K562 (cell line): Measurements from ENCODE around the gene PACRG. TPM values are rescaled to one million over a fixed set of nuclear protein-coding genes. Genes with fewer than 3 reads are reported as not detected.

Experiments used
- ATAC-seq: fragments of 200-7000 bp; cut with Tn5 transposase; 3 replicates; pipeline ENCODE4 v1.9.1; 2020; ENCODE audit warnings: moderate library complexity
- BruUV-seq: library from RNA; stranded (reverse); fragments of 400-500 nt; replicated peaks from 2 replicates; lab custom pipeline; 2021; lab: Mats Ljungman, UMichigan
- CTCF ChIA-PET: fragments of 300-600 bp; formaldehyde crosslinking; extraction: SDS; loops from one replicate; lab custom pipeline; 2021; ENCODE audit warnings: low intra/inter-chr PET ratio; lab: Yijun Ruan, JAX
- POLR2A ChIA-PET: fragments of 300-600, 350-650 bp; sonication (Branson Sonifier 250); formaldehyde crosslinking; extraction: SDS; loops from one replicate; lab custom pipeline; 2021; ENCODE audit warnings: antibody characterized with exemption, inconsistent platforms; lab: Yijun Ruan, JAX
- DNase-seq, 4 experiments: peaks; one replicate each; pipeline versions ENCODE4 v3.0.0 to v3.0.0-alpha.2; 2011 to 2018; ENCODE audit warnings: low spot score in 3 of 4, mixed read lengths in 3 of 4; ENCODE audit errors: extremely low read depth in 1 of 4
- FAIRE-seq: peaks from 2 replicates; lab custom pipeline; 2011; peaks lifted over from hg19 to GRCh38; lab: Jason Lieb, UNC
- H2AFZ ChIP-seq: 2 replicates; pipeline ENCODE4 v1.6.0; 2011; ENCODE audit warnings: low read depth, low read length, control low read depth, inconsistent platforms
- H3K27ac ChIP-seq: fragments of 200-600 bp; 3 replicates; pipeline ENCODE4 v1.8.0; 2011; ENCODE audit warnings: low read depth, mild to moderate bottlenecking, control low read depth, inconsistent platforms, low read length, moderate library complexity, mixed read lengths; ENCODE audit errors: extremely low read depth
- H3K27me3 ChIP-seq, 2 experiments: fragments of 300-600 bp in 1 of 2; 2 replicates in 1 of 2; 3 replicates in 1 of 2; pipeline versions ENCODE4 v1.6.0 to v1.8.0; 2011; ENCODE audit warnings: inconsistent platforms in 2 of 2, low read length in 2 of 2, mild to moderate bottlenecking in 1 of 2, mixed read lengths in 1 of 2, moderate library complexity in 1 of 2; ENCODE audit not compliant: control insufficient read depth in 2 of 2, insufficient read depth in 2 of 2
- H3K36me3 ChIP-seq: fragments of 300-600 bp; 3 replicates; pipeline ENCODE4 v1.8.0; 2011; ENCODE audit warnings: mild to moderate bottlenecking, low read length, inconsistent platforms; ENCODE audit not compliant: control insufficient read depth, insufficient read depth
- H3K4me1 ChIP-seq, 2 experiments: fragments of 200-600 bp in 1 of 2; replicated peaks in 1 of 2; 2 replicates in 1 of 2; 3 replicates in 1 of 2; pipeline versions ENCODE4 v1.5.1 to v1.8.0; 2011; ENCODE audit warnings: inconsistent platforms in 2 of 2, low read length in 2 of 2, mild to moderate bottlenecking in 1 of 2, mixed read lengths in 1 of 2, moderate library complexity in 1 of 2; ENCODE audit not compliant: control insufficient read depth in 2 of 2, insufficient read depth in 2 of 2
- H3K4me2 ChIP-seq: 2 replicates; pipeline ENCODE4 v1.6.1; 2011; ENCODE audit warnings: low read length, control low read depth, inconsistent platforms, mixed read lengths; ENCODE audit not compliant: insufficient read depth
- H3K4me3 ChIP-seq: fragments of 200-600 bp; sonication (generic), shearing (Covaris generic); 2 replicates; pipeline ENCODE4 v1.5.1; 2016; ENCODE audit warnings: control low read depth, inconsistent platforms
- H3K79me2 ChIP-seq: fragments of 200-600 bp; 3 replicates; pipeline ENCODE4 v1.8.0; 2011; ENCODE audit warnings: low read length, inconsistent platforms; ENCODE audit not compliant: control insufficient read depth, insufficient read depth
- H3K9ac ChIP-seq, 2 experiments: 2 replicates each; pipeline versions ENCODE4 v1.6.0 to v1.6.1; 2011; ENCODE audit warnings: low read depth in 2 of 2, low read length in 2 of 2, control low read depth in 1 of 2, inconsistent platforms in 1 of 2, mild to moderate bottlenecking in 1 of 2, mixed read lengths in 1 of 2; ENCODE audit not compliant: insufficient read depth in 1 of 2
- H3K9me1 ChIP-seq: one replicate; pipeline ENCODE4 v1.6.0; 2011; ENCODE audit warnings: inconsistent platforms, mild to moderate bottlenecking, low read length, moderate library complexity; ENCODE audit not compliant: control insufficient read depth, insufficient read depth
- H3K9me3 ChIP-seq: replicated peaks from 2 replicates; pipeline ENCODE4 v1.5.1; 2011; ENCODE audit warnings: low read depth, low read length, inconsistent platforms; ENCODE audit not compliant: control insufficient read depth, insufficient read depth
- H4K20me1 ChIP-seq: replicated peaks from 2 replicates; pipeline ENCODE4 v1.6.1; 2011; ENCODE audit warnings: low read length, inconsistent platforms, mixed read lengths; ENCODE audit not compliant: control insufficient read depth, insufficient read depth
- STAG1 ChIP-seq: sonication (generic); formaldehyde crosslinking; IDR thresholded peaks from 2 replicates; pipeline ENCODE4 v1.5.0; 2020; ENCODE audit warnings: missing genetic modification reagents, borderline replicate concordance
- ZNF609 ChIP-seq: sonication (generic); formaldehyde crosslinking; IDR thresholded peaks from 2 replicates; pipeline ENCODE4 v1.8.1; 2023; ENCODE audit warnings: missing genetic modification reagents, mild to moderate bottlenecking, borderline replicate concordance
- WGBS: fragments of 100-300 bp; shearing (Covaris generic); methylation state at CpG from one replicate; pipeline ENCODE4 v1.1.6; 2016; ENCODE audit warnings: low coverage, mixed read lengths; ENCODE audit not compliant: insufficient coverage; ENCODE audit errors: missing lambda C conversion rate; 5-methylcytosine and 5-hydroxymethylcytosine counted together
- in situ Hi-C: fragments of 300-500 bp; cut with MboI; formaldehyde crosslinking; loops from 4 replicates; pipeline ENCODE4 v1.15.0; 2018; ENCODE audit warnings: inconsistent platforms, mixed read lengths
- intact Hi-C: fragments of 100-400 bp; cut with micrococcal nuclease; formaldehyde crosslinking; loops from 2 replicates; pipeline ENCODE4 v1.14.2; 2022
- polyA plus RNA-seq, 8 experiments: library from polyadenylated mRNA; depleted of rRNA in 4 of 8; stranded (reverse) in 5 of 8; unstranded in 3 of 8; fragments of >200 nt; fragmentation: Nextera tagmentation in 2 of 8; fragmentation: Illumina TruSeq in 1 of 8; extraction: Ambion mirVana in 2 of 8; extraction: Trizol in 1 of 8; gene quantifications; 2 replicates each; pipeline versions ENCODE4 v1.2.1 to v1.2.3, GENCODE V29; 2011 to 2014; ENCODE audit warnings: inconsistent platforms in 1 of 8, missing spikeins in 1 of 8
- total RNA-seq, 7 experiments: library from RNA; depleted of rRNA in 6 of 7; stranded (reverse); fragments of >200 nt in 6 of 7; fragmentation: Illumina TruSeq in 2 of 7; extraction: Trizol in 2 of 7; gene quantifications; 2 replicates each; pipeline versions ENCODE4 v1.2.1 to v1.2.3, GENCODE V29; 2011 to 2021; ENCODE audit warnings: low replicate concordance in 1 of 7

PACRG gene
- total and polyA plus RNA-seq, 9 of the 15 experiments (the other 6 are each of a cell fraction or from before 2014, with no cell fraction given): 0.04 TPM; not detected in 8

GRCh38 chr6:163048345-163048744 lies 320.6 kb downstream of the PACRG start:
- 2% methylated on average over 5 of the region's 5 CpGs for WGBS
- FAIRE-seq (no peak), ATAC-seq (no peak), DNase-seq (no peak)
- Histone ChIP-seq H3K9me3 (no peaks in the 10 kb centered on the region; the same call in 1 of the 2 replicates), H3K4me2 (no peak overlapping the region), H3K27ac (no peak overlapping the region), H3K4me1 (no peaks in the 10 kb centered on the region), H3K4me3 (no peak overlapping the region), H3K27me3 (no peaks in the 10 kb centered on the region), H4K20me1 (no peaks in the 10 kb centered on the region), H3K9ac (no peak overlapping the region), H2AFZ (no peak overlapping the region), H3K9me1 (no peaks in the 10 kb centered on the region), H3K79me2 (no peaks in the 10 kb centered on the region), H3K36me3 (no peaks in the 10 kb centered on the region)
- intact Hi-C loops: no loop called here
- ChIA-PET CTCF (no interaction called here), POLR2A (no interaction called here)
- BruUV-seq: no TSS peak
- in situ Hi-C loops: no loop called here
- TF ChIP-seq STAG1 (CRISPR knock-in tag) (no peak), ZNF609 (CRISPR knock-in tag) (no peak)
